ENCODE measurements around the gene GALNT6.

- TF ChIP-seq CTCF (IDR thresholded peaks at IDR 0.05; ENCODE audit: low read depth, low read length) (no peak), EZH2phosphoT487 (IDR thresholded peaks at IDR 0.05; ENCODE audit: low read depth) (no peak)
Measured at GRCh38 chr12:51334764-51335163, 56.4 kb downstream of the GALNT6 start.

Data from OCI-LY3 (cell line).